Keratinocyte (primary cell): ENCODE data around the gene MKRN2. TPM values are rescaled to one million over a fixed set of nuclear protein-coding genes. Genes with fewer than 3 reads are reported as not detected.

Experiments used
- DNase-seq: peaks from one replicate; pipeline ENCODE4 v3.0.0-alpha.2; 2011; ENCODE audit warnings: low read depth, missing footprints, low spot score
- FAIRE-seq: peaks from 2 replicates; lab custom pipeline; 2011; peaks lifted over from hg19 to GRCh38; lab: Jason Lieb, UNC
- H2AFZ ChIP-seq: 2 replicates; pipeline ENCODE4 v1.6.0; 2012; ENCODE audit warnings: low read length, control low read depth, inconsistent platforms; ENCODE audit not compliant: control insufficient read depth
- H3K27ac ChIP-seq: 2 replicates; pipeline ENCODE4 v1.5.1; 2011; ENCODE audit warnings: low read length; ENCODE audit not compliant: control insufficient read depth, insufficient read depth
- H3K27me3 ChIP-seq: 3 replicates; pipeline ENCODE4 v1.6.0; 2011; ENCODE audit warnings: low read length; ENCODE audit not compliant: control insufficient read depth, insufficient read depth; ENCODE audit errors: extremely low read depth
- H3K36me3 ChIP-seq, 2 experiments: 2 replicates in 1 of 2; 3 replicates in 1 of 2; pipeline ENCODE4 v1.5.1; 2011; ENCODE audit warnings: low read length in 2 of 2, mild to moderate bottlenecking in 1 of 2; ENCODE audit not compliant: control insufficient read depth in 2 of 2, insufficient read depth in 2 of 2; ENCODE audit errors: extremely low read depth in 1 of 2
- H3K4me1 ChIP-seq: 3 replicates; pipeline ENCODE4 v1.5.1; 2011; ENCODE audit warnings: low read length; ENCODE audit not compliant: control insufficient read depth, insufficient read depth; ENCODE audit errors: extremely low read depth
- H3K4me2 ChIP-seq: 3 replicates; pipeline ENCODE4 v1.6.0; 2011; ENCODE audit warnings: low read depth, low read length; ENCODE audit not compliant: control insufficient read depth, insufficient read depth; ENCODE audit errors: extremely low read depth
- H3K4me3 ChIP-seq, 3 experiments: fragments of 200-600 bp in 1 of 3; sonication (generic) in 1 of 3; 2 replicates in 2 of 3; 3 replicates in 1 of 3; pipeline ENCODE4 v1.5.1; 2011 to 2016; ENCODE audit warnings: low read length in 3 of 3, mild to moderate bottlenecking in 3 of 3, control low read depth in 2 of 3, inconsistent platforms in 1 of 3, low read depth in 1 of 3, mixed read lengths in 1 of 3, mixed run types in 1 of 3, moderate library complexity in 1 of 3; ENCODE audit not compliant: control insufficient read depth in 2 of 3, insufficient read depth in 2 of 3; ENCODE audit errors: extremely low read depth in 1 of 3
- H3K79me2 ChIP-seq: 2 replicates; pipeline ENCODE4 v1.6.0; 2012; ENCODE audit warnings: low read length; ENCODE audit not compliant: control insufficient read depth, insufficient read depth
- H3K9ac ChIP-seq: 3 replicates; pipeline ENCODE4 v1.6.0; 2011; ENCODE audit warnings: low read length; ENCODE audit not compliant: control insufficient read depth, insufficient read depth; ENCODE audit errors: extremely low read depth
- H3K9me1 ChIP-seq: 3 replicates; pipeline ENCODE4 v1.6.0; 2011; ENCODE audit warnings: low read length; ENCODE audit not compliant: control insufficient read depth, insufficient read depth; ENCODE audit errors: extremely low read depth
- H3K9me3 ChIP-seq: 2 replicates; pipeline ENCODE4 v1.5.1; 2012; ENCODE audit warnings: low read depth, low read length; ENCODE audit not compliant: control insufficient read depth
- H4K20me1 ChIP-seq: 3 replicates; pipeline ENCODE4 v1.6.0; 2011; ENCODE audit warnings: low read length; ENCODE audit not compliant: control insufficient read depth, insufficient read depth; ENCODE audit errors: extremely low read depth
- CTCF ChIP-seq, 3 experiments: IDR thresholded peaks in 1 of 3; conservative IDR thresholded peaks in 1 of 3; optimal IDR thresholded peaks in 1 of 3; 2 replicates in 2 of 3; 3 replicates in 1 of 3; pipeline versions ENCODE3 to v1.5.1; 2011; ENCODE audit warnings: low read length in 3 of 3, mild to moderate bottlenecking in 3 of 3, moderate library complexity in 2 of 3, control low read depth in 1 of 3, inconsistent platforms in 1 of 3; ENCODE audit not compliant: insufficient read depth in 2 of 3; ENCODE audit errors: extremely low read depth in 1 of 3
- EZH2 ChIP-seq: IDR thresholded peaks from one replicate; pipeline ENCODE4 v1.6.1; 2012; ENCODE audit warnings: inconsistent platforms, mild to moderate bottlenecking, low read length, moderate library complexity
- dilution Hi-C: fragments of 300-500 bp; cut with MboI; formaldehyde crosslinking; loops from one replicate; pipeline ENCODE4 v1.7.0; 2020; ENCODE audit warnings: low sequenced_read_pairs; ENCODE audit not compliant: extremely low pct_ligation_motif_present
- polyA plus RNA-seq, 5 experiments: library from polyadenylated mRNA; depleted of rRNA in 3 of 5; stranded (reverse) in 3 of 5; stranded (forward) in 1 of 5; unstranded in 1 of 5; fragments of >200 nt; gene quantifications; 1 replicate in 1 of 5; 2 replicates in 3 of 5; 3 replicates in 1 of 5; pipeline versions ENCODE4 v1.2.1 to v1.2.3, GENCODE V29; 2011 to 2012; ENCODE audit warnings: missing spikeins in 2 of 5, low read depth in 1 of 5, low replicate concordance in 1 of 5

MKRN2 gene
- polyA plus RNA-seq, 1 donor (not counting 4 experiments of a cell fraction or from before 2014, with no cell fraction given): 31.8 TPM

GRCh38 chr3:12568747-12569146 is 11.9 kb downstream of the MKRN2 start:
- H2AFZ ChIP-seq: no peak overlapping the region
- dilution Hi-C loops: no loop called here

GRCh38 chr3:12569836-12570235 is 12.9 kb downstream of the MKRN2 start:
- DNase-seq (no peak), FAIRE-seq (no peak)
- dilution Hi-C loops: no loop called here
- no peaks in the 10 kb centered on the region for H3K4me1 ChIP-seq
- H3K9me3 ChIP-seq: no peaks in the 10 kb centered on the region
- no peak overlapping the region for H3K4me2 ChIP-seq
- H3K9me1 ChIP-seq: no peaks in the 10 kb centered on the region
- H3K9ac ChIP-seq: no peak overlapping the region
- TF ChIP-seq EZH2: no peak
- no peak for TF ChIP-seq CTCF (optimal IDR thresholded peaks at IDR 0.05 in 1 of 3, IDR thresholded peaks at IDR 0.05 in 1 of 3, conservative IDR thresholded peaks at IDR 0.05 in 1 of 3; ENCODE audit: extremely low read depth in 1 of 3, insufficient read depth in 2 of 3, low read length in 3 of 3)
- peaks cover 34% of the 10 kb centered on the region for H3K79me2 ChIP-seq
- H3K4me3 ChIP-seq: no peak overlapping the region
- no peak overlapping the region for H3K27ac ChIP-seq
- H2AFZ ChIP-seq: no peak overlapping the region
- peaks cover 2% of the 10 kb centered on the region for H4K20me1 ChIP-seq
- H3K27me3 ChIP-seq: no peaks in the 10 kb centered on the region
- H3K36me3 ChIP-seq: peaks cover 21 to 26% of the 10 kb centered on the region in 2 experiments

More at GRCh38 chr3:12568747-12569146, 11.9 kb downstream of the MKRN2 start:
- no peak overlapping the region for H3K4me3 ChIP-seq
- peaks cover 2% of the 10 kb centered on the region for H4K20me1 ChIP-seq
- no peak overlapping the region for H3K9ac ChIP-seq
- no peaks in the 10 kb centered on the region for H3K9me3 ChIP-seq
- FAIRE-seq: no peak
- H3K79me2 ChIP-seq: peaks cover 45% of the 10 kb centered on the region
- no peak overlapping the region for H3K4me2 ChIP-seq
- no peaks in the 10 kb centered on the region for H3K9me1 ChIP-seq
- DNase-seq: no peak
- no peaks in the 10 kb centered on the region for H3K4me1 ChIP-seq
- H3K36me3 ChIP-seq: peaks cover 10 to 16% of the 10 kb centered on the region in 2 experiments
- no peak overlapping the region for H3K27ac ChIP-seq
- TF ChIP-seq EZH2: no peak
- no peak for TF ChIP-seq CTCF (optimal IDR thresholded peaks at IDR 0.05 in 1 of 3, IDR thresholded peaks at IDR 0.05 in 1 of 3, conservative IDR thresholded peaks at IDR 0.05 in 1 of 3; ENCODE audit: extremely low read depth in 1 of 3, insufficient read depth in 2 of 3, low read length in 3 of 3)
- H3K27me3 ChIP-seq: no peaks in the 10 kb centered on the region
